HG02763 (cell line): ENCODE data around the gene SGSM1.
"Not testable (repeated sequence)": the region's sequence is repeated elsewhere in the genome, so short reads cannot be mapped to it uniquely, and the experiment has no call there.

Source experiments
- ATAC-seq: cut with Tn5 transposase; IDR thresholded peaks from one replicate; pipeline ENCODE4 v1.9.1; 2021; ENCODE audit warnings: mild to moderate bottlenecking, moderate library complexity; ENCODE audit not compliant: unreplicated experiment

Gene SGSM1

DNA sequence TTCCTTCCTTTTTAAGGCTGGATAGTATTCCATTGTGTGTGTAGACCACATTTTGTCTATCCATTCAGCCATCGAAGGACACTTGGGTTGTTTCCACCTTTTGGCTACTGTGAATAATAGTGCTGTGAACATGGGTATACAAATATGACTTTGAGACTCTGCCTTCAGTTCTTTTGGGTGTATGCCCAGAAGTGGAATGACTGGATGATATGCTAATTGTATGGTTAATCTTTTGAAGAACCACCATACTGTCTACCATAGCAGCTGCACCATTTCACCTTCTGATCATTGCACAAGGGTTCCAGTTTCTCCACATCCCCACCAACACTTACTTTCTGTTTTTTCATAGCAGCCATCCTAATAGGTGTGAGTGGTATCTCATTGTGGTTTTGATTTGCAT is 30.3 kb downstream of the SGSM1 start:
- ATAC-seq = no peak

DNA sequence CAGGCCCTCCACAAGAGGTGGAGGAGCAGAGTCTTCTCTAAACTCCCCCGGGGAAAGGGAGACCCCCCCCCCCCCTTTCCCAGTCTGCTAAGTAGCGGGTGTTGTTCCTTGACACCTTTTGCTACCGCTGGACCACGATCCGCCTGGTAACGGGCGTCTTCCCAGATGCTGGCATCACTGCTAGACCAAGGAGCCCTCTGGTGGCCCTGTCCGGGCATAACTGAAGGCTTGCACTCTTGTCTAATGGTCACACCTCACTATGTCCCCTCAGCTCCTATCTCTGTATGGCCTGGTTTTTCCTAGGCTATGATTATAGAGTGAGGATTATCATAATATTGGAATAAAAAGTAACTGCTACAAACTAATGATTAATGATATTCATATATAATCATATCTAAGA is 31.5 kb downstream of the SGSM1 start:
- not testable (repeated sequence) for ATAC-seq

GRCh38 chr22:24841261-24841660 is 35.2 kb downstream of the SGSM1 start:
- no peak for ATAC-seq

GRCh38 chr22:24843048-24843447 is 37.0 kb downstream of the SGSM1 start:
- no peak for ATAC-seq

DNA sequence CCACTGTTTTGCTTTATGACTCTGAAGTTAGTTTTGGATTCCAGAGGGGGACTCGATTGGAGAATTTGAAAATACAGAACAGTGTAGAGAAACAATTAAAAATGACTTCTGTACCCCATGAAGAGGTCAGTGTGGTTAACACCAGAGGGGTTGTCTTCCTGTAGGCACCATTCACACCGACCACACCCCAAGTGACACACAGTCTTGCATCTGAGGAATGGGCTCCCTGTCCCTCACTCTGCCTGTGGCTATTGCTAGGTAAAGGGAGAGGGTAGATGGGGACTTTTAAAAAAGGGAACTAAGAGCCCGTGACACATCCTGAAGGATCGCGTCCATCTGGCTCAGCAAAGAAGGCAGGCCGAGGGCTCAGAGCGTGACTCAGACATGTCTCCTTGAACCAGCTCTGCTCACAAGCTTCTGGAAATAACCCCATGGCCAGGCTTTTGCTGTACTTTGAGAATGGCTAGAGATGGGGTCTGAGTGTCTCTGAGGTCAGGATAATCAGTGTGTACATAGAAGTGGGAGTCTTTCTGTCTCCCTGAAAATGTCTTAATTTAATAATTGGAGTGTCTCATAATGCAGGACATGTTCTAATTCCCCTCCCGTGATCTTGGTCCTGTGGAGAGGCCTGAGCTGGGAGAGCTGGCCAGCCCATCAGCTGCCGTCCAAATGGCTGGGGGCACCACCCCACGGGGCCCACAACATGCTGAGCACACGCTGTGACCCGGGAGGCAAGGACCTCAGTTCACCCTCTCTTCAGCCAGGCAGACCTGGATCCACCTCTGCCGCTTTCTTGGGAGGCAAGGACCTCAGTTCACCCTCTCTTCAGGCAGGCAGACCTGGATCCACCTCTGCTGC is 39.3 kb downstream of the SGSM1 start:
- ATAC-seq = no peak

DNA sequence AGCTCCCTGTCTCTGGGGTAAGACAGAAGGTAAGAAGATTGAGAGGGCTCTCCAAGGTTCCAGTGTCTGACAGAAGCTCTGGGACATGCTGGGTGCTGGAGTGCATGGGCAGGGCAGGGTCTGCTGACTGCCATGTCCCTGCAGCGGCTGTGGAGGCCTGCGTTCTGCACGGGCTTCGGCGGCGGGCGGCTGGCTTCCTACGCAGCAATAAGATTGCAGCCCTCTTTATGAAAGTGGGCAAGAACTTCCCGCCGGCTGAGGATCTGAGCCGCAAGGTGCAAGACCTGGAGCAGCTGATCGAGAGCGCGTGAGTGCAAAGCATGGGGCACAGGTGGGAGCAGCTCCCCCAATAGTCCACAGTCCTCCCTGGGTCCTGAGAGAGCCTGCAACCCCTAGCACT is 41.5 kb downstream of the SGSM1 start:
- ATAC-seq = no peak

DNA sequence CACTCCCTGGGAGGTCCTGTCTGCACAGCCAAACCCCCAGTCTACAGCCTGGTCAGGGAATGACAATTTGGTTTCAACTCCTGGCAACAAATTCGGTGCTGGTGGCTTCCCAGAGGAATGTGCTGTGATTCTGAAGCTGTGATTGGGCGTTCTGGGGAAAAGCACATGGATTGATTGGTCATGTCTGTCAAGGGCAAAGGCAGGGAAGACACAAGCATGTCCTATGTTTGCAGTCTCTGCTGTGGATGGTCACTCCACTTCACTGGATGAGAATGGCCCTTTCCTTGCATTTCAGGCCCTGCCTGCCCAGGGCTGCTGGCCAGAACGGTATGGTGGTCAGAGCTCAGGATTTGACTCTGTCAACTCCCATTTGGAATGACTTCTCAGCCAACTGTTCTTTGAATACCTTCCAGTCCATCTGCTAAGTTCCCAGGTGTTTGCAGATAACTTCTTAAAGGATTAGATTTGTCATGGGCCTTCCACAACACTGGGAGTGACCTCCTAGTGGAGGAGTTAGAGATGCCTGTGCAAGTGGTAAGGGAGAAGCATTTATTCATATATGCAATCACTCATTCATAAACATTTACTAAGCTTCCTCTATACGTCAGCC is 42.7 kb downstream of the SGSM1 start:
- no peak for ATAC-seq

- ATAC-seq = no peak
These were observed 49.8 kb downstream of the SGSM1 start for GRCh38 chr22:24855794-24856193.

- no peak for ATAC-seq
These were observed 51.6 kb downstream of the SGSM1 start for GRCh38 chr22:24857576-24857975.

GRCh38 chr22:24859587-24859986 is 53.6 kb downstream of the SGSM1 start:
- ATAC-seq = no peak

DNA sequence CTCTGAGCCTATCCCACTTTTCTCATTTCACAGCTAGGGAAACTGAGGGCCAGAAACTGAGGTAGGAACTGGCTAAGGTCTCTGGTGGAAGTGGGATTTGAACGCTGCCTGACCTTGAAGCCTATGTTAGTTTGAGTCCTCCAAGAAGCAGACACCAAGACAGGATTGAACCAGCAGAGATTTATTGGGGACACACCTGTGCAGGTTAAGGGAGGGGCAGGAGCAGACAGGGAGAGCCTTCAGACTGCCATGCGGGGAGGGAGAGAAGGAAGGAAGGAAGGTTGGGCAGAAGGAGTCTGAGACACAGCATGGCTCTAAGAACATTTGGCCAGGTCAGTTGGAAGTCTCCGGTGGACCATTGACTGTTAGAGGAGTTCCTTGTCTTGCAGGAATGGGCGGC is 59.5 kb downstream of the SGSM1 start:
- ATAC-seq = no peak

DNA sequence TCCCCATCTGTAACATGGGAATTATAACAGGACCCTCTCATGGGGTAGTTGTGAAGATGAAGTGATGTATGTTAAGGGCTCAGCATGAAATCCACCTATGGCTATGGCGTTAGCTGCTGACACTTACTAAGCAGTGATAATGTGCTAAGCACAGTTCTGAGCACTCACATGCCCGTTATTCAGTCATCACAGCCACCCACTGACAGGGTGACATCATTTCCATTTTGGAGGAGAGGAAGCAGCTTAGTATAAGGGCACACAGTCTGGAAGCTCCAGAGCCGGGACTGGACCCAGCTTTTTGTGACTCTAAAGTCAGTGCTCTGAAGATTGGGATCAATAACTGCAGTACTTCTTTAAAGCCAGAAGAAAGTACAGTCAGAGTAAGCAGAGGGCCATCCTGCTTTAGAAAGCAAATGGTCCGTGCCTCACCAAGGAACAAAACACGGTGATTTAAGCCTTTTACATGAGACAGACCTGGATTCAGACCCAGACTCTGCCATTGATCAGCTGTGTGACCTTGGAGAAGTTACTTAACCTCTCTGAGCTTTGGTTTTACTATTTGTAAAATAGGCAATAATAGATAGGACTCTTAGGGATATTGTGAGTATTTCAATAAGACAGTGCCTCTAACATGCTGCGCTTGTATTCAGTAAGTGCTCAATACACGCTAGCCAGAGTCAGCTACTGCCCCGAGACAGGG is 61.5 kb downstream of the SGSM1 start:
- ATAC-seq = no peak

DNA sequence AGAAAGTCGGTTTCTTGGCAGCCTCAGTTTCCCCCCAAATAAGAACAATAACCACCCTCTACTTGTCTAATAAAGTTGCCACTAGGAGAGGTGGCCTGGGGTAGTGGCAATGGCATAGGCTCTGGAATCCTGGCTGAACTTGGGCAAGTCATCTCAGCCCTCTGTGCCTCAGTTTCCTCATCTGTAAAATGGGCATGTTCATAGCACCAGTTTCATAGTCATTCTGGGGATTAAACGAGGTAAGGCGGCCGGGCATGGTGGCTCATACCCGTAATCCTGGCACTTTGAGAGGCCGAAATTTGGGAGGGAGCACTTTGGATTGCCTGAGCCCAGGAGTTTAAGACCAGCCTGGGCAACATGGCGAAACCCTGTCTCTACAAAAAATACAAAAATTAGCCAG is 63.0 kb downstream of the SGSM1 start:
- ATAC-seq = no peak

GRCh38 chr22:24871611-24872205 is 65.7 kb downstream of the SGSM1 start:
- no peak for ATAC-seq

DNA sequence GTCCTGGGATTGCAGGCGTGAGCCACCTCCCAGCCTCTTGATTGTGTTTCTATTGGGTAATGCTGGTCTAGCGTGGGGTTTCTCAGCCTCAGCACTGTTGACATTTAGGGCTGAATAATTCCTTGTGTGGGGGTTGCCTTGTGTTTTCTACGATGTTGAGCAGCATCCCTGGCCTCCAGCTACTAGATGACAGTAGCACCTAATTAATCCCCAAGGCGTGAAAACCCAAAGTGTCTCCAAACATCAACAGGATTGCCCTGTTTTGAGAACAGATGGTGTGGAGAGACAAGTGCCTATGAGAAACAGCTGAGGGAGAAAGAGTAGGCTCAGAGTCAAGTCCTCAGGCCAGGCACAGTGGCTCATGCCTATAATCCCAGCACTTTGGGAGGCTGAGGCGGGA is 67.2 kb downstream of the SGSM1 start:
- ATAC-seq = no peak

GRCh38 chr22:24875862-24876506 is 70.0 kb downstream of the SGSM1 start:
- no peak for ATAC-seq

- ATAC-seq = no peak
These were observed 70.7 kb downstream of the SGSM1 start for GRCh38 chr22:24876700-24877099.

GRCh38 chr22:24878969-24879368 is 73.0 kb downstream of the SGSM1 start:
- no peak for ATAC-seq

DNA sequence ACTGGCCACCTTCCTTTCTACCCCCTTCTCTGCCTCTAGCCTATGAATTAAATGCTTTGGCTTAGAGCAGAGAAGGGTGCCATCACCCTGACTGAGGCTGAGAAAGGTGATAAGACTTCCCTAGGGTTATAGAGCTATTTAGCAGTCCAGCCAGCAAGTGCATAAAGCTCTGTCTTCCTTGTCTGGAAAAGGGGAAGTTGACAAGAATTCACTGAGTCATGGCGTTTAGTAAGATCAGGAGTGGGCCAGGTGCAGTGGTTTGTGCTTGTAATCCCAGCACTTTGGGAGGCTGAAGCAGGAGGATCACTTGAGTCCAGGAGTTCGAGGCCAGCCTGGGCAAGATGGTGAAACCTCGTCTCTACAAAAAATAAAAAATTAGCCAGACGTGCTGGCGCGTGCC is 77.4 kb downstream of the SGSM1 start:
- no peak for ATAC-seq

- no peak for ATAC-seq
These were observed 81.2 kb downstream of the SGSM1 start for GRCh38 chr22:24887260-24887659.
